C4-2B (cell line): ENCODE data around the gene FLT4.

Source experiments
- ZFX ChIP-seq: fragments of 450-650 bp; IDR thresholded peaks from 2 replicates; pipeline ENCODE4 v1.6.1; 2017
- TF ChIP-seq, protein P1 (sequence below): fragments of 450-650 bp; conservative IDR thresholded peaks from 2 replicates; pipeline ENCODE4 v1.5.1; 2017; ENCODE audit warnings: mild to moderate bottlenecking

DNA sequence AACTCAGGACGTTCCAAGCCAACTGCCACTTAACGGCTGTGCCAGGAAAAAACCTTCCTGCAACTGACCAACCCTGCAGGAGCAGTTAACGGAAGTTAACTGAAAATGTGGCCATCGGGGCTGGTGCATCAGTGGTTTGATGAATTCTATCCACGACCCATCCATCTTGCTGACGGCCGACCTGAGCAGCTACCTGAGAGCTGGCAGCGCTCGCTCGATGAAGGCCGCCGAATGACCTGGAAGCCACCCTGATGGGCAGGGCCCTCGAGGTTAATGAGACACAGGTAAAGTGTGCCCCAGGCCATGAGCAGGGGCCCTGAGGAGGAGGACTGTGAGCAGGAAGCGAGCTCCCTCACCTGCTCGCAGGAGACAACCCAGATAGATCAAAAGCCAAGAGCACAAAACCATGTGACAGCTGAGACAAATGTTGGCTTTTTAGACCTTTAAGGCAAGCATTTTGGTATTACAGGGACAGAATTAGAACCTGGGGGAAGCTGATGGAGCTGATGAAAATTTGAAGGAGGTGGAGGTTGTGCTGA lies 35.3 kb upstream of the FLT4 start:
- TF ChIP-seq, protein P1, sequence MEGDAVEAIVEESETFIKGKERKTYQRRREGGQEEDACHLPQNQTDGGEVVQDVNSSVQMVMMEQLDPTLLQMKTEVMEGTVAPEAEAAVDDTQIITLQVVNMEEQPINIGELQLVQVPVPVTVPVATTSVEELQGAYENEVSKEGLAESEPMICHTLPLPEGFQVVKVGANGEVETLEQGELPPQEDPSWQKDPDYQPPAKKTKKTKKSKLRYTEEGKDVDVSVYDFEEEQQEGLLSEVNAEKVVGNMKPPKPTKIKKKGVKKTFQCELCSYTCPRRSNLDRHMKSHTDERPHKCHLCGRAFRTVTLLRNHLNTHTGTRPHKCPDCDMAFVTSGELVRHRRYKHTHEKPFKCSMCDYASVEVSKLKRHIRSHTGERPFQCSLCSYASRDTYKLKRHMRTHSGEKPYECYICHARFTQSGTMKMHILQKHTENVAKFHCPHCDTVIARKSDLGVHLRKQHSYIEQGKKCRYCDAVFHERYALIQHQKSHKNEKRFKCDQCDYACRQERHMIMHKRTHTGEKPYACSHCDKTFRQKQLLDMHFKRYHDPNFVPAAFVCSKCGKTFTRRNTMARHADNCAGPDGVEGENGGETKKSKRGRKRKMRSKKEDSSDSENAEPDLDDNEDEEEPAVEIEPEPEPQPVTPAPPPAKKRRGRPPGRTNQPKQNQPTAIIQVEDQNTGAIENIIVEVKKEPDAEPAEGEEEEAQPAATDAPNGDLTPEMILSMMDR = no peak
- no peak for TF ChIP-seq ZFX
